Measurements from ENCODE around the gene PLCB4.
"Not testable (repeated sequence)": the region's sequence is repeated elsewhere in the genome, so short reads cannot be mapped to it uniquely, and the experiment has no call there.

PLCB4 gene

GRCh38 chr20:9068841-9069663 is at the start of gene PLCB4:
Gene PLCB4 (plus strand): TSS chr20:9069087. CDS start chr20:9307815, 238,728 bp downstream.
- no peak for DNase-seq (ENCODE audit: low read depth)

- no peak for DNase-seq (ENCODE audit: low read depth)
These were observed 49.1 kb upstream of the PLCB4 start for GRCh38 chr20:9019833-9020232.

GRCh38 chr20:9021216-9021615 is 47.7 kb upstream of the PLCB4 start:
- DNase-seq (ENCODE audit: low read depth) = no peak

GRCh38 chr20:9021699-9022098 is 47.2 kb upstream of the PLCB4 start:
- no peak for DNase-seq (ENCODE audit: low read depth)

GRCh38 chr20:9022376-9022775 is 46.5 kb upstream of the PLCB4 start:
- no peak for DNase-seq (ENCODE audit: low read depth)

GRCh38 chr20:9024606-9025005 is 44.3 kb upstream of the PLCB4 start:
- no peak for DNase-seq (ENCODE audit: low read depth)

- no peak for DNase-seq (ENCODE audit: low read depth)
These were observed 43.9 kb upstream of the PLCB4 start for GRCh38 chr20:9025011-9025410.

GRCh38 chr20:9025643-9026042 is 43.2 kb upstream of the PLCB4 start:
- DNase-seq (ENCODE audit: low read depth) = no peak

GRCh38 chr20:9027626-9028025 is 41.3 kb upstream of the PLCB4 start:
- DNase-seq (ENCODE audit: low read depth) = no peak

GRCh38 chr20:9028419-9028818 is 40.5 kb upstream of the PLCB4 start:
- no peak for DNase-seq (ENCODE audit: low read depth)

GRCh38 chr20:9031991-9032390 is 36.9 kb upstream of the PLCB4 start:
- no peak for DNase-seq (ENCODE audit: low read depth)

- no peak for DNase-seq (ENCODE audit: low read depth)
These were observed 36.1 kb upstream of the PLCB4 start for GRCh38 chr20:9032758-9033157.

GRCh38 chr20:9035126-9035525 is 33.8 kb upstream of the PLCB4 start:
- no peak for DNase-seq (ENCODE audit: low read depth)

- no peak for DNase-seq (ENCODE audit: low read depth)
These were observed 32.3 kb upstream of the PLCB4 start for GRCh38 chr20:9036593-9036992.

- no peak for DNase-seq (ENCODE audit: low read depth)
These were observed 29.9 kb upstream of the PLCB4 start for GRCh38 chr20:9038791-9039535.

GRCh38 chr20:9040863-9041524 is 27.9 kb upstream of the PLCB4 start:
- DNase-seq (ENCODE audit: low read depth) = no peak

- no peak for DNase-seq (ENCODE audit: low read depth)
These were observed 25.5 kb upstream of the PLCB4 start for GRCh38 chr20:9043364-9043763.

- not testable (repeated sequence) for DNase-seq (ENCODE audit: low read depth)
These were observed 21.0 kb upstream of the PLCB4 start for GRCh38 chr20:9047928-9048327.

GRCh38 chr20:9051508-9051907 is 17.4 kb upstream of the PLCB4 start:
- no peak for DNase-seq (ENCODE audit: low read depth)

GRCh38 chr20:9052136-9052535 is 16.8 kb upstream of the PLCB4 start:
- no peak for DNase-seq (ENCODE audit: low read depth)

GRCh38 chr20:9053108-9053507 is 15.8 kb upstream of the PLCB4 start:
- no peak for DNase-seq (ENCODE audit: low read depth)

GRCh38 chr20:9054176-9054575 is 14.7 kb upstream of the PLCB4 start:
- DNase-seq (ENCODE audit: low read depth) = no peak

GRCh38 chr20:9059931-9060330 is 9.0 kb upstream of the PLCB4 start:
- no peak for DNase-seq (ENCODE audit: low read depth)

Data from stimulated activated CD8-positive, alpha-beta memory T cell treated with anti-CD3 and anti-CD28 coated beads, Interleukin-7, amount 100 ng/mL, for 24 hours (primary cell).